Smooth muscle cell of the brain vasculature (primary cell): ENCODE measurements around the gene RTN4IP1.
"Not testable (repeated sequence)": the region's sequence is repeated elsewhere in the genome, so short reads cannot be mapped to it uniquely, and the experiment has no call there.

Experiments used
- DNase-seq: peaks from one replicate; pipeline ENCODE4 v3.0.0-alpha.2; 2012; ENCODE audit warnings: low read depth, low spot score

The RTN4IP1 gene

DNA sequence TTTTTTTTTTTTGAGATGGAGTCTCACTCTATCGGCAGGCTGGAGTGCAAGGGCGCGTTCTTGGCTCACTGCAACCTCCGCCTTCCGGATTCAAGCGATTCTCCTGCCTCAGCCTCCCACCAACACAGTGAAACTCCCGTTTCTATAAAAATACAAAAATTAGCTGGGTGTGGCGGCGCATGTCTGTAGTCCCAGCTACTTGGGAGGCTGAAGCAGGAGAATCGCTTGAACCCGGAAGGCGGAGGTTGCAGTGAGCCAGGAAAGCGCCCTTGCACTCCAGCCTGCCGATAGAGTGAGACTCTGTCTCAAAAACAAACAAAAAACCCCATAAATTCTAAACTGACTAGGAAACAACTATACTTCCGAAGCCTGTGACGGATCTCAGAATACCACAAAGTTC, 1.5 kb downstream of the RTN4IP1 start:
- not testable (repeated sequence) for DNase-seq

DNA sequence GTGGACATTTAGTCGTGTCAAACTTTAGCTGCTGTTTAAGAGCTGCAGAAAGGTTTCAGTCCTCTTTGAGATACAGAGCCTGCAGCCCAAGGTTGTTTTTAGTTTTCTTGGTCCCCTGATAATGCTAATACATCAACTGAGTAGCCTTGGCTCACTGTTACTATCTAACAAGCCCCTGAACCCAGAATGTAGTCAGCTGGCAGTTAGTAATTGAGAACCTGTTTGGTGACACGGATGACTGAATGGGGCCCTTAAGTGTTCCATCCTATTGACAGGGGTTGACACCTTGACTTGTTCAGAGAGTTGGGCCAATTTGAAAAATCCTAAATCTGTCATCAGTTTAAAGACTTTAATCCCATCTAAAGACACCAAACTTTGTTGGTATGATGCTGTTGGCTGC, 2.8 kb downstream of the RTN4IP1 start:
- no peak for DNase-seq

DNA sequence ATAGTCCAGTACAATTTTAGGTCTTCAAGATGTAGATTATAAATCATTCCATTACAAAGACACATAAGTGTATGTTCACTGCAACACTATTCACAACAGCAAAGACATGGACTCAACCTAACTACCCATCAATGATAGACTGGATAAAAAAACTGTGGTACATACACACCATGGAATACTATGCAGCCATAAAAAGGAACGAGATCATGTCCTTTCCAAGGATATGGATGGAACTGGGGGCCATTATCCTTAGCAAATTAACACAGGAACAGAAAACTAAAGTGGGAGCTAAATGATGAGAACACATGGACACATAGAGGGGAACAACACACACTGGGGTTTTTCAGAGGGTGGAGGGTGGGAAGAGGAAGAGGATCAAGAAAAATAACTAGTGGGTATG, 6.3 kb downstream of the RTN4IP1 start:
- DNase-seq, result no peak

DNA sequence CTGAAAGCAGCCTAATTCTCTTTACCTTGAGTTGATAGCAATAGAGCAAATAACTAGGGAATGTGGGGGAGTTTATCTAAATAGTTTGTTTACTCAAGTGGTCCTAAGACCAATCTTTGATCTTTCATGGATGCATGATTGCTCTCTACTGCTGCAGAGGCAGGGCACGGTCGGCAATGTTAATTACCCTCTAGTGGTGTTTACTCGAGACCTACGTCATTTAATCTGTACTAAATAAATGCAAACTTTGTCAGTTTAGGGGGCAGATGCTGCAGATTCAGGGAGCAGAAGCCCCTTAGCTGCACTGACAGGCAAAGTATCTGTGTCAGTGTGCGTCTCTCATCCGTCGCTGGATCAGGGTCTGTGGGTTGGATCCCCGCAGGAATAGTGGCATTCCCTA, 6.9 kb downstream of the RTN4IP1 start:
- DNase-seq, result no peak

DNA sequence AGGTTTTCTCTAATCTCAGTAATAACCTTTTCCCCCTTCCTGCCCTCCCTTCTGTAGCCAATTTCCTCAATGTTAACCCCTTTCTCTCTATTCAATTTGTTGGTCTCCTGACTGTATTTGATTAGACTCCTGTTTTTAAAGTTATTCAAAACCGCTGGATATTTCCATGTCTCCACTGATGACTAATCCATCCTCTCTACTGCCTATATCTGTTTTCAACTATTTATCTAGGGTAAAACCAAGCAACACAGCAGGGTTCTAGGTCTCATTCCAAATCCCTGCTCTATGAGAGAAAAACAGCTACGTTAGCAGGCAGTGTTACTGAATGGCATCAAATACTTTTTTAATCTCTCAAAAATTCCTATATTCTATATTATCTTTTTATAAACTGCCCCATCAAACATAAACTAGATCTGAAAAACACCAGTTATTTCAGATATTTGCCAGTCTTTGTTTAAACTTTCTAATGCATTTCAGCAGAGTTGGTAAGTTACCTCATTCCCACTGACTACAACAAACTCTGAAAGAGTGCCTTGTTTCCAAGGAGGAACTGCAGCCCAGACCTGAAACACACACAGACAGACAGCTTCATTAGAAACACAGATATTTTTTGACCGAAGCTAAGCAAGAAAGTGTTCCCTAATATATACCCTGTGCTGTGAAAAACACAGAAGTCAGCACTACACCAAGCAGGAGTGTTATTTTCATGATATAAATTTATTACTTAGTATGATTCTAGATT, 8.2 kb downstream of the RTN4IP1 start:
- peak; percentile 62 for DNase-seq

DNA sequence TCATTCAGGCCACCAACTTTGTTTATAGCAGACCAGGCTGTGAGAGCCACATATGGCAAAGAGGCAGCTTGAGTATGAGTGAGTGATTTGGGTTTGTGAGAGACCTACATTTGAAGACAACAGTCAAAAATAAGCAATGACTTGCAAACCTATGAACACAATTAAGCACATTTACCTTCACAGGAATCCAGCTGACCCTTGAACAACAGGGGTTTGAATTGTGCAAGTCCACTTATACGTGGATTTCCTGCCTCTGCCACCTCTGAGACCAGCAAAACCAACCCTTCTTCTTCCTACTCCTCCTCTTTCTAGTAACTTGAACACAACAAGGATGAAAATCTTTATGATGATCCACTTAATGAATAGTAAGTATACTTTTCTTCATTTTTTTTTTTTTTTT, 10.1 kb downstream of the RTN4IP1 start:
- DNase-seq, result no peak

DNA sequence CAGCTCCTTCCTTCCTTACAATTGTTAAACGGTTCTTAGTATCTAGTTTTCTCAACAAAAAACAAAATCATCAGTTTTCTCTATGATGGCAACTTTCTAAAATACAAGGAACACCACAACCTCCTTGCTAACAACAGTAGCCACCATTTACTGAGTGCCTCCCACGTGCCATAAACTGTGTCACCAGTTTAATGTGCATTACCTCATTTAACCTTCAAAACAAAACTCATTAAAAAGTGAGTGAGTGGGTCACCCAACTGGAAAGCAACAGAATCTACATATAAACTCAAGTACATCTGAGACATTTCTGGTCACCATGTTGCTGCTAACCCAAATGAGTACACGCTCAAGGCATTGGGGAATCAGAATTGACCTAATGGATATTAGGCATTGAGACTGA, 11.0 kb downstream of the RTN4IP1 start:
- no peak for DNase-seq

DNA sequence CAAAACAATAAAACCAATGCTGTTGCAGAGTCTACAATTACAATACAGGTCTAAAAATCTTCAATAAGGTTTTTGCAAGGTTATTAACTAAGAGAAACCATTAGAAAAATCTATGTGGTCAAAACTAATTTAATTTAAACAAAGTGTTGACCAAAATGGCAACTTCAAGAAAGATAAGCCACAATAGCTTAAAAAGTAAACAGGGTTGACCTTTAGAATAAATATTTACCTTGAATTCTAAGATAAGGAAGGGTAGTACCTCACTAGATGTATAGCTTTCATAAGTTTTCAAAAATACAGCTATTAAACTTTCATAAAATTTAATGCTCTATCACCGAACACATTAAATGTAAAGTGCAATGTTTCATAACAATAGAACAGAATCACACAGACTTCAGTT, 11.4 kb downstream of the RTN4IP1 start:
- DNase-seq, result no peak

DNA sequence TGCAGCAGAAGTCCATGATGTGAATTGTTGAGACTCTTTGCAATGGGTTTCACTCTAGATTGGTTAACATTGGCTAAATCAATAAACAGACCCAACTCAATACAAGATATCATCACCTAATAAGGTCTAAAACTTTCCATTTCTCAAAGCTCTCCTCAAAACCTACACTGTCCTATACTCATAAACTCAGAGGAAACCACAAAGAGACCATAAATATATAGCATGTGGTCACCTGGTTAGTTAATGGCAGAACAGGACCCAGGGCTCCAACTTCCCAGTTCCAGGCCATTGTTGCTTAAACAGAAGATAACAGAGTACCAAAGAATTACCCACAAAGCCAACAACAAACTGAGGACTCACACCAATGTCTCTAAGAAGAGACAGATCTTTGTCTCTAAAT, 12.0 kb downstream of the RTN4IP1 start:
- no peak for DNase-seq

DNA sequence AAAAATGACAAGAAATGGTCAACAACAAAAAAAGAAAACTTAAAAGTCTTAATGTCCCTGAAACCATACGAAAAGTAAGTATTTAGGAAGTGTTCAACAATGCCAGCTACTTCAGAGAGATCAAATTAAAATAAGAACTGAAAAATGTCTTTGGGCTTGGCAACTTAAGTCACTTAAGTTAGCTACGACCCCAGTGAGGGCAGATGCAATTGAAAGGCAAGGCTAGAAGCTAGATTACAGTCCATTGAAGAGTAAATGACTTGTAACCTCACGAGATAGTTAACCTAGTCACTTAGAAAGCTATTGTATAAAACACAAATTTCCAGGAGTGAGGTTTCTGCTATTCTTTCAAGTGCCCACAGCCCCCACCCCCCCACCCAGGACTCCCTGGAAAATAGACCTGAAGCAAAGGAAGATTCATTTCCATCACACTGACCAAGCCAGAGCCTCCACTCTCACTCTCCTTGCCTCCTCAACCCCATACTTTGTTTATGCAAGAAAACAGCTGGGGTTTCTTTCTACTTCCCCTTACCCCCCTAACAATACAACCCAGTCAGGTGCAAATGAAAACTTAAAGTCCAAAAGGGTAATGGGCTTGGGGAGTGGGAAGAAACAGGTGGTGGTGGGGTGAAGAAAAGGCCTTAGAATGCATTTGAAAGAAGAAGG, 14.6 kb downstream of the RTN4IP1 start:
- no peak for DNase-seq

DNA sequence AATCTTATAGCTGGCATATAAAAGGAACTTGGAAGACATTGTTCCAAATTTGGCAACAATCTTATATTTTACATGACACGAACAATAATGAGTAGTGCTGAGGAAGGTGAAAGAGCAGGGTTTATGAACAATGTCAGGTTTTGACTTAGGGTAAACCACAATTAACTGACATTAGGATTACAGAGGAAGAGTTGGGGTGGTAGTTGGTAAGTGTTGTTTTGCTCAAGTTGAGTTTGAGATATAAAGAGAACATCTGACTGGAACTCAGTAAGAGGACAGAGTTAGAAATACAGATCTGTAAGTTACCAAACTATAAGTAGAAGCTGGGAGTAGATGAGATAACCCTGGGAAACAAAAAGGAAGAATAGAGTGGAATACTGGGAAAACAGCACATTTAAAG, 15.1 kb downstream of the RTN4IP1 start:
- no peak for DNase-seq

DNA sequence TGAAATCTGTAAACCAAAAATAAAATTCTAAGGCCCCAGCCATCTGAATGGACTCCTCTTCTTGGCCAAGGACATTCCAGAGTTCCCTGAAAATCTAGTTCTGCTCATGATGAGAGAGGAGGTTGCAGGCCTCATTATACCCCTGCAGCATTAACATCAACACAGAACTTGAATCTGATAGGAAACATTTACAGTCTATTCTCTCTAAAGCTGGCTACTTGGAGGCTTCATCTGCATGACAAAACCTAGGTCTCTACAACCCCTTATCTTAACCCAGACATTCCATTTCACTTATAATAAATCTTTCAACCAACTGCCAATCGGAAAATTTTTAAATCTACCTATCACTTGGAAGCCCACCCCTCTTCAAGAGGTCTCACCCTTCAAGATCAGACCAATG, 15.7 kb downstream of the RTN4IP1 start:
- DNase-seq, result no peak

DNA sequence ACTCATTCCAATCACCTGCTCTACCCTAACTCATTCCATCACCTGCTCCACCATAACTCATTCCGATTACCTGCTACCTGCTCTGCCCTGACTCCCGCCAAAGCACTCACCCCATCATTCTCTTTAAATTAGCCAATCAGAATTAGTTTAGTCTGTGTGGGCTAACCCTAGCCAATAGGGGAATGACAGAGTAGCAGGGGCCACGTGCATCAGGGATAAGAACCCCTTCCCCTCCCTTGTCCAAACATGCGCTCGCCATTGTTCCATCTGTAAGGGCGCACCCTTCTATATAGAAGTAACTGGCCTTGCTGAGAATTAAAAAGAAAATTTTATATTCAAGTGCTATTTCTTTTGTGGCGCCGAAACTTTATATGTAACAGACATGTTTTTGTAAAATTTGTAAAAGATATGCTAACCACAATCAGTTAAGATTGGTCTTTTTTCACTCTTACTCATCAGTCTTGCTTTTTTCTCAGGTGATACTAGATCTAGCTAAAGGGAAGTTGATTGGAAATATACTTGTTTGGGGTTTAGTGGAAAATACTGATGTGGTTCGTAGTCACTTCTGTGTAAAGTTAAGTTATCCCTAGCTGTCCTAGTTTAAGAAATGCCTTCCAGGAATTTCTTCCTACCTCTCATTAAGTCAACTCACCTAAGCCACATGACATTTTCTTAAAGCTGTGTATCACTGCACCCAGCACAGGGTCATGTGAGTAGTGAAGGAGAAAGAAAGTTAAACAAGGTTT, 16.5 kb downstream of the RTN4IP1 start:
- no peak for DNase-seq

DNA sequence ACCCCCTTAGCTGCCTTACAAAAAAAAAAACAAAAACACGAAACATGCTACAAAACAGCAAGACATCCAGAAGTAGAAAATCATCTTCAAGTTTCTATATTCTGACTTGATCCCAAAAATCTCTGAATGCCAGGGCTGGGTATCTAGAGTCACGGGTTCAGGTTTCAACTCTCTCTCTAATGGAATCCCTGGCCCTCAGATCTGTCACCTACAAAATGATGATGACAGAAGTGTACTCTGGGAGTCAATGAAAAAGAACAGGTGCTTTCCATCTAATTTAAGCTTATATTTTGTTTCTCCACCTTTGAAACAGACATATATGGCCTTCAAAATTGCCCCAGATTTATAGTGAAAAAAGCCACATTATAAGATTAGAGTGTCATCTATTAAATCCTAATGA, 18.3 kb downstream of the RTN4IP1 start:
- no peak for DNase-seq

DNA sequence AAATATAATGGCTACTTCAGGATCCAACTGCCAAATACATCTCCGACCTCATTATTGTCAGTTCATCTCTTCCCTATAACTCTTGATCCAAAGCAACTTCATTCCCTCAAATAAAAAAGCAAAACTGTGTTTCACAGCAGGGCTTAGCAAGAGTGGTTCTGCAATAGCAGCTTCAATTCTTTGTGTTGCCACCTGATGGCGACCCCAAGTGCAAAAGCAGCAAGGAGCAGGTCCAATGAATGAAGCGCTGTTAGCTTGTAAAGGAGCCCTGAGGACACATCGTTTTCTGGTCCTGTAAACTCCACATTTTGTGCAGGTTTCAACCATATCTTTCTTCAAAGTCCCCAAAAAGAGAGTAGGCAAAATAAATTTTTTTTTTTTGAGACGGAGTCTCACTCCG, 19.6 kb downstream of the RTN4IP1 start:
- DNase-seq, result no peak

DNA sequence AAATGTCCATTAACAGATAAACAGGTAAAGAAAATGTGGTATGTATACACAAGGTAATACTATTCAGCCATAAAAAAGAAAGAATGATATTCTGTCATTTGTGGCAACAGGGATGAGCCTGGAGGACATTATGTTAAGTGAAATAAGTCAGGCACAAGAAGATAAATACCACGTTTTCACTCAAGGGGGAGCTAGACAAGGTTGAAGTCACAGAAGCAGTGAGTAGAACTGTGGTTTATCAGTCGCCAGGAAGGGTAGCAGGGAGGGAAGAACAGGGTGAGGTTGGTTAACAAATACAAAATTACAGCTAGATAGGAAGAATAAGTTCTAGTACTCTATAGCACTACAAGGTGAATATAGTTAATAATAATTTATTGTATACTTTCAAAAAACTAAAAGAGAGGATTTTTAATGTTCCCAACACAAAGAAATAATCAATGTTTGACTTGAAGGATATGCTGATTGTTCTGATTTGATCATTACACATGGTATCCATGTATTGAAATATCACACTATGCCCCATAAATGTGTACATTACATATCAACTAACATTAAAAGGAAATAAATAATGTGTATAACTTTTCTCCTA, 21.1 kb downstream of the RTN4IP1 start:
- no peak for DNase-seq

DNA sequence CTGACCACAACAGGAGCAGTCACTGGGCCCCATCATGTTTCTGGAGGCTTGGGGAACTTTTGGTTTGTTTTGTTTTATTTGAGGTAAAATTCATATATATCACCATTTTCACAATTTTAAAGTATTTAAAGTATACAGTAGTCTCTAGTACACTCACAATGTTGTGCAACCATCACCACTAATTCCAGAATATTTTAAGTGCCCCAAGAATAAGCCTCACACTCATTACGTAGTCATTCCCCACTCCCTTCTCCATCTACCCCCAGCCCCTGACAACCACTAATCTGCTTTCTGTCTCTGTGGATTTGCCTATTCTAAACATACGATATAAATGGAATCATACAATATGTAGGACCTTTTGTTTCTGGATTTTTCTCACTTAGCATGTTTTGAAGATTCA, 29.0 kb downstream of the RTN4IP1 start:
- DNase-seq, result no peak

DNA sequence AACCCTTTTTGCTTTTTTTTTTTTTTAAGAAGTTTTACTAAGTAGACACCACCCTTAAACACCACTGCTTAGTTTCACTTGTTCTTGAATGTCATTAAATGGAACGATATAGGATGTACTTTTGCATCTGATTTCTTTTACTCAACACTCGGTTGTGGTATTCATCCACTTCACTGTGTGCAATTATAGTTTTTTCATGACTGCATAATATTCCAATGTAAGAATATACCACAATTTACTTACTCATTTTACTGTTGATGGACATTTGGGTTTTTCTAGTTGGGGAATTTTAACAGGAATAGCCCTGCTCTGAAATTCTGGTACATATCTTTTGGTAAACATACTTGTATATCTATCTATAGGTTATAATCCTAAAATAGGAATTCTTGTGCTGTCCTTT, 29.9 kb downstream of the RTN4IP1 start:
- DNase-seq, result no peak

DNA sequence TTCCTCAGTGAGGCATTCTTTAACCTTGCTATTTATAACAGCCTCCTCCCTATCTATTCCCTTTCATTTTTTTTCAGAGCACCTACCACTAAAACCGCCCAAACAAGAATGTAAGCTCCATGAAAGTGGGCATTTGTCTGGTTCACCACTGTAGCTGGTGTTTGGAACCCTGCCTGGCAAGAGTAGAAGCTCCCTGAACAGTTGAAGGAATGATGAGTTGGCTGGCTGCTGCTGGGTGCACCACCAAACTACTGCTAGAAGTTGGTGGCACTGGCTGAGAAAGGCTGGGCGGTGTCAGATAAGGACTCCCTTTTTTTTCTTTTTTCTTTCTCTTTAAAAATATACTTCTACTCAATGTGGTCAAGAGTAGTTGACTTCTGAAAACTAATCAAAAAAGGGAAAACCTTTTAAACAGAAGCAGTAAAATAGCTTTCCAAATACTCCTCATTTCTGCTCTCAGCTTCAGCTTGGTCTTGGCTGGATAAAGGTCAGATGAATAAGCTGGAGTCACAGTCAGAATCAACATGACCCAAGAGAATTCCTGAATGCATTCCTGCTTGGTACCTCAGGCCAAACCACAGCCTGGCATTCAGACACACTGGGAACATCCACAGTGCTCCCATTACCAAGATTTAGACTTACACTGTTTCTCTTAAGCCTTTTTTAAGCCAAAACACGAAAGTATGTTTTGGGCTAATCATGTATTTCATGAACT, 38.0 kb downstream of the RTN4IP1 start:
- peak; percentile 21 for DNase-seq

DNA sequence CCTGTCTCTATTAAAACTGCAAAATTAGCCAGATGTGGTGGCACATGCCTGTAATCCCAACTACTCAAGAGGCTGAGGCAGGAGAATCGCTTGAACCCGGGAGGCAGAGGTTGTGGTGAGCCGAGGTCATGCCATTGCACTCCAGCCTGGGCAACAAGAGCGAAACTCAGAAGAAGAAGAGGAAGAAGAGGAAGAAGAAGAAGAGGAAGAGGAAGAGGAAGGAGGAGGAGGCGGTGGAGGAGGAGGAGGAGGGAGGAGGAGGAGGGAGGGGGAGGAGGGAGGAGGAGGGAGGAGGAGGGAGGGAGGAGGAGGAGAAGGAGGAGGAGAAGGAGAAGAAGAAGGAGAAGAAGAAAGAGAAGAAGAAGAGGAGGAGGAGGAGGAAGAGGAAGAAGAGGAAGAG, 40.4 kb downstream of the RTN4IP1 start:
- not testable (repeated sequence) for DNase-seq

DNA sequence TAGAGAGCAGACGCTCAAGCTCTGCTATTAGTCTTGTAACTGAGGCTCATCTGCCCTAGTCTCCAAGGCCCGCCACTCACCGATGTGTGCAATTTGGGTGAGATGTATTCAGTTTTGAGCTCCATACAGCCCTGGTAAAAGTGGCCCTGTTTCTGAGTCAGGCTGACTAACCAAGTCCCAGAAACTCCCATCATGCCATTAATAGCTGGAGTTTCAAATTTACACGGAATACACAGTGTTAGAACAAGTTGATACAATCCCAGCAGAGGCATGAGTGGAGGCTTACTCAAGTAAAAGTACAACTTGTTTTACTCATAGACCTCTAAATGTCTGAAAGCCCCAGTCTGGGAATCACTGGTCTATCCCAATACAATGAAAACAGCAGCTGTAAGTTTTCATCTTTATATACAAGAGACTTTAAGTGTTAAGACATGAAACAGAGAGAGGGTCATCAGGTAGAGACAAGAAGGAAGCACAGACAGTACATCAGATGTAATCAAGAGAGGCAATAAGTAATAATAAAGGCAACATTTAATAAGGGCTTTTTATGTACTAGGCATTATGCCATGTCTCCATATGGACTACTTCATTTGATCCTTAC, 42.4 kb downstream of the RTN4IP1 start:
- no peak for DNase-seq
